ENCODE results near the gene MYMK. TPM values are rescaled to one million over a fixed set of nuclear protein-coding genes. Genes with fewer than 3 reads are reported as not detected.

The MYMK gene
- total and polyA plus RNA-seq, 2 of the 8 experiments (the other 6 are each of a cell fraction or from before 2014, with no cell fraction given) = not detected

DNA sequence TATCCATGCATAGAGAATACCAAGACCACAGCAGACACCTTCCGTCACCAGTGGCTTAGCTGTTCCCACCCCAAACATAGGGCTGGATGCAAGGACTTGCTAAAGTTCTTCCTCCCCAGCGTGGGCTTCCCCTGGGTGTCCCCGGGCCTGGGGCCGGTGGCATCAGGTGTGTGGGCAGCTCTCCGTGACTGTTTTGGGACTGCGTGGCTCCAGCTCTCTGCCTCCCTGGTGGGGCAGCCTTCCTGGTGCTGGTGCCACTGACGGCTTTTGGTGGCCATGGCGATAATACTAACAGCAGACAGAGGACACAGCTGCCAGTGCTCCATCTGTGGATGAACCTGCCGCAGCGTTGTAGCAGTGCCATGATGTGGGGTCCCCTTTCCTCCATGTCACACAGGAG lies 60.1 kb downstream of the MYMK start (continued):
- TF ChIP-seq, protein P1, sequence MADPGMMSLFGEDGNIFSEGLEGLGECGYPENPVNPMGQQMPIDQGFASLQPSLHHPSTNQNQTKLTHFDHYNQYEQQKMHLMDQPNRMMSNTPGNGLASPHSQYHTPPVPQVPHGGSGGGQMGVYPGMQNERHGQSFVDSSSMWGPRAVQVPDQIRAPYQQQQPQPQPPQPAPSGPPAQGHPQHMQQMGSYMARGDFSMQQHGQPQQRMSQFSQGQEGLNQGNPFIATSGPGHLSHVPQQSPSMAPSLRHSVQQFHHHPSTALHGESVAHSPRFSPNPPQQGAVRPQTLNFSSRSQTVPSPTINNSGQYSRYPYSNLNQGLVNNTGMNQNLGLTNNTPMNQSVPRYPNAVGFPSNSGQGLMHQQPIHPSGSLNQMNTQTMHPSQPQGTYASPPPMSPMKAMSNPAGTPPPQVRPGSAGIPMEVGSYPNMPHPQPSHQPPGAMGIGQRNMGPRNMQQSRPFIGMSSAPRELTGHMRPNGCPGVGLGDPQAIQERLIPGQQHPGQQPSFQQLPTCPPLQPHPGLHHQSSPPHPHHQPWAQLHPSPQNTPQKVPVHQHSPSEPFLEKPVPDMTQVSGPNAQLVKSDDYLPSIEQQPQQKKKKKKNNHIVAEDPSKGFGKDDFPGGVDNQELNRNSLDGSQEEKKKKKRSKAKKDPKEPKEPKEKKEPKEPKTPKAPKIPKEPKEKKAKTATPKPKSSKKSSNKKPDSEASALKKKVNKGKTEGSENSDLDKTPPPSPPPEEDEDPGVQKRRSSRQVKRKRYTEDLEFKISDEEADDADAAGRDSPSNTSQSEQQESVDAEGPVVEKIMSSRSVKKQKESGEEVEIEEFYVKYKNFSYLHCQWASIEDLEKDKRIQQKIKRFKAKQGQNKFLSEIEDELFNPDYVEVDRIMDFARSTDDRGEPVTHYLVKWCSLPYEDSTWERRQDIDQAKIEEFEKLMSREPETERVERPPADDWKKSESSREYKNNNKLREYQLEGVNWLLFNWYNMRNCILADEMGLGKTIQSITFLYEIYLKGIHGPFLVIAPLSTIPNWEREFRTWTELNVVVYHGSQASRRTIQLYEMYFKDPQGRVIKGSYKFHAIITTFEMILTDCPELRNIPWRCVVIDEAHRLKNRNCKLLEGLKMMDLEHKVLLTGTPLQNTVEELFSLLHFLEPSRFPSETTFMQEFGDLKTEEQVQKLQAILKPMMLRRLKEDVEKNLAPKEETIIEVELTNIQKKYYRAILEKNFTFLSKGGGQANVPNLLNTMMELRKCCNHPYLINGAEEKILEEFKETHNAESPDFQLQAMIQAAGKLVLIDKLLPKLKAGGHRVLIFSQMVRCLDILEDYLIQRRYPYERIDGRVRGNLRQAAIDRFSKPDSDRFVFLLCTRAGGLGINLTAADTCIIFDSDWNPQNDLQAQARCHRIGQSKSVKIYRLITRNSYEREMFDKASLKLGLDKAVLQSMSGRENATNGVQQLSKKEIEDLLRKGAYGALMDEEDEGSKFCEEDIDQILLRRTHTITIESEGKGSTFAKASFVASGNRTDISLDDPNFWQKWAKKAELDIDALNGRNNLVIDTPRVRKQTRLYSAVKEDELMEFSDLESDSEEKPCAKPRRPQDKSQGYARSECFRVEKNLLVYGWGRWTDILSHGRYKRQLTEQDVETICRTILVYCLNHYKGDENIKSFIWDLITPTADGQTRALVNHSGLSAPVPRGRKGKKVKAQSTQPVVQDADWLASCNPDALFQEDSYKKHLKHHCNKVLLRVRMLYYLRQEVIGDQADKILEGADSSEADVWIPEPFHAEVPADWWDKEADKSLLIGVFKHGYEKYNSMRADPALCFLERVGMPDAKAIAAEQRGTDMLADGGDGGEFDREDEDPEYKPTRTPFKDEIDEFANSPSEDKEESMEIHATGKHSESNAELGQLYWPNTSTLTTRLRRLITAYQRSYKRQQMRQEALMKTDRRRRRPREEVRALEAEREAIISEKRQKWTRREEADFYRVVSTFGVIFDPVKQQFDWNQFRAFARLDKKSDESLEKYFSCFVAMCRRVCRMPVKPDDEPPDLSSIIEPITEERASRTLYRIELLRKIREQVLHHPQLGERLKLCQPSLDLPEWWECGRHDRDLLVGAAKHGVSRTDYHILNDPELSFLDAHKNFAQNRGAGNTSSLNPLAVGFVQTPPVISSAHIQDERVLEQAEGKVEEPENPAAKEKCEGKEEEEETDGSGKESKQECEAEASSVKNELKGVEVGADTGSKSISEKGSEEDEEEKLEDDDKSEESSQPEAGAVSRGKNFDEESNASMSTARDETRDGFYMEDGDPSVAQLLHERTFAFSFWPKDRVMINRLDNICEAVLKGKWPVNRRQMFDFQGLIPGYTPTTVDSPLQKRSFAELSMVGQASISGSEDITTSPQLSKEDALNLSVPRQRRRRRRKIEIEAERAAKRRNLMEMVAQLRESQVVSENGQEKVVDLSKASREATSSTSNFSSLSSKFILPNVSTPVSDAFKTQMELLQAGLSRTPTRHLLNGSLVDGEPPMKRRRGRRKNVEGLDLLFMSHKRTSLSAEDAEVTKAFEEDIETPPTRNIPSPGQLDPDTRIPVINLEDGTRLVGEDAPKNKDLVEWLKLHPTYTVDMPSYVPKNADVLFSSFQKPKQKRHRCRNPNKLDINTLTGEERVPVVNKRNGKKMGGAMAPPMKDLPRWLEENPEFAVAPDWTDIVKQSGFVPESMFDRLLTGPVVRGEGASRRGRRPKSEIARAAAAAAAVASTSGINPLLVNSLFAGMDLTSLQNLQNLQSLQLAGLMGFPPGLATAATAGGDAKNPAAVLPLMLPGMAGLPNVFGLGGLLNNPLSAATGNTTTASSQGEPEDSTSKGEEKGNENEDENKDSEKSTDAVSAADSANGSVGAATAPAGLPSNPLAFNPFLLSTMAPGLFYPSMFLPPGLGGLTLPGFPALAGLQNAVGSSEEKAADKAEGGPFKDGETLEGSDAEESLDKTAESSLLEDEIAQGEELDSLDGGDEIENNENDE (IDR thresholded peaks at IDR 0.05; ENCODE audit: insufficient replicate concordance, low read length) = no peak
- no peak for TF ChIP-seq HDAC2 (IDR thresholded peaks at IDR 0.05; ENCODE audit: borderline replicate concordance in 1 of 2, low read depth in 2 of 2, low read length in 2 of 2)
